T-cell (primary cell): ENCODE data around the gene PDS5A. TPM values are rescaled to one million over a fixed set of nuclear protein-coding genes. Genes with fewer than 3 reads are reported as not detected.

Experiments used
- ATAC-seq, 4 experiments: fragments of 200-7000 bp in 3 of 4; fragments of 150-1000 bp in 1 of 4; cut with Tn5 transposase; replicated peaks in 1 of 4; 1 replicate in 3 of 4; 2 replicates in 1 of 4; pipeline ENCODE4 v1.10.0; 2021; ENCODE audit warnings: moderate library complexity in 3 of 4, mild to moderate bottlenecking in 2 of 4, moderate number of reproducible peaks in 1 of 4
- CTCF ChIA-PET, 2 donors: fragments of 300-600 bp; sonication (Branson Sonifier 250); formaldehyde crosslinking; loops; one replicate each; lab custom pipeline; 2022; ENCODE audit warnings: antibody characterized with exemption in 2 of 2; lab: Charles Lee
- POLR2A ChIA-PET, 2 donors: fragments of 300-600 bp; sonication (Branson Sonifier 250); formaldehyde crosslinking; loops; one replicate each; lab custom pipeline; 2022; ENCODE audit warnings: antibody characterized with exemption in 2 of 2; lab: Charles Lee
- DNase-seq, 35 experiments: peaks; one replicate each; pipeline versions ENCODE4 v3.0.0 to v3.0.0-alpha.2; 2013 to 2023
- H3K27ac ChIP-seq: one replicate; pipeline ENCODE4 v1.5.1; 2013; ENCODE audit warnings: low read length
- H3K27me3 ChIP-seq, 2 experiments: replicated peaks in 1 of 2; 1 replicate in 1 of 2; 2 replicates in 1 of 2; pipeline versions ENCODE4 v1.6.1 to v1.7.0; 2013; ENCODE audit warnings: low read length in 1 of 2, mixed read lengths in 1 of 2; ENCODE audit not compliant: control insufficient read depth in 2 of 2, insufficient read depth in 2 of 2; ENCODE audit errors: extremely low read depth in 1 of 2
- H3K36me3 ChIP-seq, 2 donors: 1 replicate in 1 of 2; 2 replicates in 1 of 2; pipeline versions ENCODE4 v1.6.1 to v1.7.0; 2013; ENCODE audit warnings: low read length in 1 of 2; ENCODE audit not compliant: control insufficient read depth in 2 of 2, insufficient read depth in 1 of 2; ENCODE audit errors: extremely low read depth in 1 of 2
- H3K4me1 ChIP-seq, 2 experiments: 1 replicate in 1 of 2; 2 replicates in 1 of 2; pipeline versions ENCODE4 v1.6.1 to v1.7.0; 2013; ENCODE audit warnings: low read length in 2 of 2, mixed read lengths in 1 of 2; ENCODE audit not compliant: insufficient read depth in 2 of 2, control insufficient read depth in 1 of 2; ENCODE audit errors: extremely low read depth in 1 of 2
- H3K4me3 ChIP-seq, 2 donors: 1 replicate in 1 of 2; 2 replicates in 1 of 2; pipeline versions ENCODE4 v1.5.1 to v1.7.0; 2013; ENCODE audit warnings: mild to moderate bottlenecking in 2 of 2, low read length in 1 of 2, moderate library complexity in 1 of 2; ENCODE audit not compliant: control insufficient read depth in 1 of 2; ENCODE audit errors: extremely low read depth in 1 of 2
- H3K9me3 ChIP-seq: 2 replicates; pipeline ENCODE4 v1.7.0; 2013
- H3K27ac Mint-ChIP-seq, 2 donors: one replicate each; pipeline ENCODE4 v1.8.0; 2020 to 2021; ENCODE audit warnings: mild to moderate bottlenecking in 2 of 2, mixed read lengths in 2 of 2
- H3K27me3 Mint-ChIP-seq, 2 donors: one replicate each; pipeline ENCODE4 v1.8.0; 2021 to 2022; ENCODE audit warnings: mixed read lengths in 2 of 2
- H3K36me3 Mint-ChIP-seq: one replicate; pipeline ENCODE4 v1.8.0; 2021; ENCODE audit warnings: mixed read lengths
- H3K4me1 Mint-ChIP-seq, 3 donors: one replicate each; pipeline ENCODE4 v1.8.0; 2020 to 2022; ENCODE audit warnings: mixed read lengths in 3 of 3, mild to moderate bottlenecking in 1 of 3
- H3K4me3 Mint-ChIP-seq, 3 donors: one replicate each; pipeline ENCODE4 v1.8.0; 2020 to 2022; ENCODE audit warnings: mild to moderate bottlenecking in 3 of 3, mixed read lengths in 3 of 3, moderate library complexity in 3 of 3
- H3K9me3 Mint-ChIP-seq, 3 donors: one replicate each; pipeline ENCODE4 v1.8.0; 2020 to 2022; ENCODE audit warnings: mixed read lengths in 3 of 3
- WGBS: methylation state at CpG from one replicate; pipeline ENCODE4 v1.1.5; 2013; ENCODE audit warnings: missing lambda C conversion rate; ENCODE audit not compliant: insufficient coverage; 5-methylcytosine and 5-hydroxymethylcytosine counted together
- total RNA-seq, 35 experiments: library from RNA in 6 of 35; stranded (reverse) in 6 of 35; fragments of 120-200 nt in 1 of 35; gene quantifications; one replicate each; pipeline versions ENCODE4 v1.2.1 to v1.2.4 and lab custom pipeline; 2013 to 2026

PDS5A gene
- total RNA-seq, 5 donors from 2014 or later (not counting 1 experiment from before 2014, with no cell fraction given): 73.5 to 113 (median 88.5) TPM

- ATAC-seq (peak in 2 of 4 experiments; percentile 22 to 27), DNase-seq (peak in 1 of 35 experiments; percentile 8)
- ChIA-PET CTCF (interaction anchor here in 1 of 2 donors (0.5 to 1.0 kb wide), 2 partner anchors 15 to 172 kb away, joined by 3 read pairs; no protein-coding TSS in a partner anchor), POLR2A (no interaction called here)
- Histone ChIP-seq H3K36me3 (peaks cover 0 to 49% of the 10 kb centered on the region in 2 donors), H3K4me3 (no peak overlapping the region), H3K4me1 (peaks cover 3 to 4% of the 10 kb centered on the region in 2 experiments), H3K27me3 (no peaks in the 10 kb centered on the region), H3K27ac (no peak overlapping the region), H3K9me3 (no peaks in the 10 kb centered on the region)
- peaks cover 16 to 26% (median 24%) of the 10 kb centered on the region in 3 donors for H3K4me1 Mint-ChIP-seq
- no CpG with 5 or more reads among the region's 2 CpGs for WGBS
- H3K27me3 Mint-ChIP-seq: no peaks in the 10 kb centered on the region
- H3K36me3 Mint-ChIP-seq: peaks cover 37% of the 10 kb centered on the region
- H3K9me3 Mint-ChIP-seq: no peaks in the 10 kb centered on the region
- peak overlapping the region in 1 of 3 donors; percentile 39 for H3K4me3 Mint-ChIP-seq
- H3K27ac Mint-ChIP-seq: peak overlapping the region; percentile 78 to 86
These were observed 103.9 kb downstream of the PDS5A start for GRCh38 chr4:39873823-39874222.

GRCh38 chr4:39865280-39865679 is 112.4 kb downstream of the PDS5A start:
- peaks cover 0 to 3% (median 1%) of the 10 kb centered on the region in 3 donors for H3K4me1 Mint-ChIP-seq
- H3K4me3 Mint-ChIP-seq: no peak overlapping the region
- H3K9me3 ChIP-seq: no peaks in the 10 kb centered on the region
- peaks cover 29% of the 10 kb centered on the region for H3K36me3 Mint-ChIP-seq
- H3K4me3 ChIP-seq: no peak overlapping the region
- no peak overlapping the region for H3K27ac Mint-ChIP-seq
- DNase-seq: no peak
- ATAC-seq: no peak
- peaks cover 8 to 49% of the 10 kb centered on the region in 2 donors for H3K36me3 ChIP-seq
- H3K27me3 ChIP-seq: no peaks in the 10 kb centered on the region
- CTCF ChIA-PET: interaction anchor here (0.5 to 0.6 kb wide), 2 partner anchors 254 to 824 kb away, joined by 6 read pairs; no protein-coding TSS in a partner anchor
- H3K27me3 Mint-ChIP-seq: no peaks in the 10 kb centered on the region
- no peak overlapping the region for H3K27ac ChIP-seq
- WGBS: 100% methylated on average over 1 of the region's 3 CpGs
- H3K4me1 ChIP-seq: no peaks in the 10 kb centered on the region
- H3K9me3 Mint-ChIP-seq: no peaks in the 10 kb centered on the region
- POLR2A ChIA-PET: no interaction called here

- Histone ChIP-seq H3K4me1 (no peaks in the 10 kb centered on the region), H3K9me3 (no peaks in the 10 kb centered on the region), H3K36me3 (peaks cover 15 to 53% of the 10 kb centered on the region in 2 donors), H3K27me3 (no peaks in the 10 kb centered on the region), H3K4me3 (no peak overlapping the region), H3K27ac (no peak overlapping the region)
- DNase-seq: no peak
- Mint-ChIP-seq H3K36me3 (peaks cover 35% of the 10 kb centered on the region), H3K27ac (no peak overlapping the region), H3K4me1 (peaks cover 0 to 11% (median 1%) of the 10 kb centered on the region in 3 donors), H3K4me3 (no peak overlapping the region), H3K9me3 (no peaks in the 10 kb centered on the region), H3K27me3 (no peaks in the 10 kb centered on the region)
- ATAC-seq: no peak
- POLR2A ChIA-PET: no interaction called here
- CTCF ChIA-PET: interaction anchor here (0.5 to 0.6 kb wide), 2 partner anchors 253 to 823 kb away, joined by 6 read pairs; no protein-coding TSS in a partner anchor
- WGBS: 97% methylated on average over 5 of the region's 6 CpGs
These were observed 113.3 kb downstream of the PDS5A start for GRCh38 chr4:39864391-39864790.

- Histone ChIP-seq H3K4me1 (no peaks in the 10 kb centered on the region), H3K27ac (no peak overlapping the region), H3K36me3 (peaks cover 22 to 60% of the 10 kb centered on the region in 2 donors), H3K4me3 (no peak overlapping the region), H3K27me3 (no peaks in the 10 kb centered on the region), H3K9me3 (peaks cover 2% of the 10 kb centered on the region)
- ChIA-PET CTCF (no interaction called here), POLR2A (interaction anchor here in 1 of 2 donors (0.7 kb wide), 1 partner anchor 161 kb away, joined by 4 read pairs; no protein-coding TSS in a partner anchor)
- no peak overlapping the region for H3K4me3 Mint-ChIP-seq
- no peaks in the 10 kb centered on the region for H3K27me3 Mint-ChIP-seq
- peaks cover 54% of the 10 kb centered on the region for H3K36me3 Mint-ChIP-seq
- no peak for ATAC-seq
- peaks cover 0 to 4% (median 2%) of the 10 kb centered on the region in 3 donors for H3K9me3 Mint-ChIP-seq
- no peak overlapping the region for H3K27ac Mint-ChIP-seq
- H3K4me1 Mint-ChIP-seq: peaks cover 0 to 11% (median 1%) of the 10 kb centered on the region in 3 donors
- DNase-seq: no peak
- WGBS: 100% methylated on average over 2 of the region's 6 CpGs
These were observed 116.9 kb downstream of the PDS5A start for GRCh38 chr4:39860804-39861203.

- ChIA-PET POLR2A (no interaction called here), CTCF (no interaction called here)
- Mint-ChIP-seq H3K36me3 (peaks cover 75% of the 10 kb centered on the region), H3K4me3 (no peak overlapping the region), H3K27me3 (no peaks in the 10 kb centered on the region), H3K4me1 (peaks cover 0 to 24% (median 5%) of the 10 kb centered on the region in 3 donors), H3K27ac (no peak overlapping the region), H3K9me3 (peaks cover 0 to 12% (median 6%) of the 10 kb centered on the region in 3 donors)
- H3K4me3 ChIP-seq: no peak overlapping the region
- no peaks in the 10 kb centered on the region for H3K4me1 ChIP-seq
- H3K9me3 ChIP-seq: peaks cover 3% of the 10 kb centered on the region
- ATAC-seq: no peak
- H3K27me3 ChIP-seq: no peaks in the 10 kb centered on the region
- H3K27ac ChIP-seq: no peak overlapping the region
- no CpG with 5 or more reads among the region's 1 CpG for WGBS
- DNase-seq: no peak
- peaks cover 19 to 52% of the 10 kb centered on the region in 2 donors for H3K36me3 ChIP-seq
These were observed 121.7 kb downstream of the PDS5A start for GRCh38 chr4:39855909-39856512.

- H3K4me1 ChIP-seq: no peaks in the 10 kb centered on the region
- H3K4me1 Mint-ChIP-seq: peaks cover 0 to 13% (median 5%) of the 10 kb centered on the region in 3 donors
- ChIA-PET CTCF (interaction anchor here in 1 of 2 donors (0.6 kb wide), 1 partner anchor 27 kb away, joined by 3 read pairs; no protein-coding TSS in a partner anchor), POLR2A (interaction anchor here in 1 of 2 donors (0.6 to 0.7 kb wide), 2 partner anchors 41 to 58 kb away, joined by 3 to 4 read pairs; no protein-coding TSS in a partner anchor)
- H3K36me3 Mint-ChIP-seq: peaks cover 59% of the 10 kb centered on the region
- peaks cover 0 to 12% (median 6%) of the 10 kb centered on the region in 3 donors for H3K9me3 Mint-ChIP-seq
- peaks cover 3% of the 10 kb centered on the region for H3K9me3 ChIP-seq
- H3K36me3 ChIP-seq: peaks cover 0 to 41% of the 10 kb centered on the region in 2 donors
- DNase-seq (no peak), ATAC-seq (no peak)
- H3K27ac ChIP-seq: no peak overlapping the region
- WGBS: 100% methylated on average over 2 of the region's 4 CpGs
- no peak overlapping the region for H3K4me3 ChIP-seq
- H3K4me3 Mint-ChIP-seq: no peak overlapping the region
- H3K27ac Mint-ChIP-seq: peak overlapping the region in 1 of 2 donors; percentile 30
- H3K27me3 ChIP-seq: no peaks in the 10 kb centered on the region
- H3K27me3 Mint-ChIP-seq: no peaks in the 10 kb centered on the region
These were observed 125.1 kb downstream of the PDS5A start for GRCh38 chr4:39852636-39853035.
